Mesenchymal stem cell (in vitro differentiated cells and primary cell): ENCODE results near the gene RMC1.

Experiments
- DNase-seq: peaks from one replicate; pipeline ENCODE4 v3.0.0-alpha.2; 2013
- H2AFZ ChIP-seq: one replicate; pipeline ENCODE4 v1.6.1; 2013; ENCODE audit warnings: low read depth, mild to moderate bottlenecking, control low read depth, inconsistent platforms, low read length, moderate library complexity
- H2AK5ac ChIP-seq: 2 replicates; pipeline ENCODE4 v1.6.1; 2013; ENCODE audit warnings: low read length, moderate library complexity, mild to moderate bottlenecking, inconsistent platforms; ENCODE audit not compliant: severe bottlenecking
- H2BK120ac ChIP-seq: one replicate; pipeline ENCODE4 v1.6.1; 2013; ENCODE audit warnings: low read depth, mild to moderate bottlenecking, inconsistent platforms, low read length, moderate library complexity
- H2BK12ac ChIP-seq, 2 experiments: one replicate each; pipeline ENCODE4 v1.6.1; 2013; ENCODE audit warnings: inconsistent platforms in 2 of 2, low read length in 2 of 2, mild to moderate bottlenecking in 2 of 2, moderate library complexity in 2 of 2, control low read depth in 1 of 2
- H2BK15ac ChIP-seq: one replicate; pipeline ENCODE4 v1.6.1; 2013; ENCODE audit warnings: mild to moderate bottlenecking, low read depth, inconsistent platforms; ENCODE audit not compliant: poor library complexity, severe bottlenecking
- H2BK5ac ChIP-seq: 2 replicates; pipeline ENCODE4 v1.6.1; 2013; ENCODE audit warnings: low read depth, mild to moderate bottlenecking, low read length, control low read depth, inconsistent platforms; ENCODE audit not compliant: poor library complexity, severe bottlenecking
- H3K14ac ChIP-seq, 2 experiments: one replicate each; pipeline ENCODE4 v1.6.1; 2013; ENCODE audit warnings: inconsistent platforms in 2 of 2, low read length in 2 of 2, control low read depth in 1 of 2, mild to moderate bottlenecking in 1 of 2, moderate library complexity in 1 of 2
- H3K18ac ChIP-seq, 2 experiments: one replicate each; pipeline ENCODE4 v1.6.1; 2013; ENCODE audit warnings: inconsistent platforms in 2 of 2, low read length in 2 of 2, control low read depth in 1 of 2, low read depth in 1 of 2, mild to moderate bottlenecking in 1 of 2
- H3K23ac ChIP-seq, 2 experiments: one replicate each; pipeline ENCODE4 v1.6.1; 2013; ENCODE audit warnings: inconsistent platforms in 2 of 2, low read length in 2 of 2, mild to moderate bottlenecking in 2 of 2, moderate library complexity in 2 of 2, control low read depth in 1 of 2
- H3K27ac ChIP-seq: 2 replicates; pipeline ENCODE4 v1.5.1; 2013; ENCODE audit warnings: mild to moderate bottlenecking, moderate library complexity, low read length, control low read depth, inconsistent platforms; ENCODE audit not compliant: poor library complexity, severe bottlenecking
- H3K27me3 ChIP-seq, 2 experiments: 2 replicates each; pipeline versions ENCODE4 v1.6.1 to v1.7.0; 2013; ENCODE audit warnings: low read length in 2 of 2, mild to moderate bottlenecking in 2 of 2, moderate library complexity in 2 of 2, control low read depth in 1 of 2, inconsistent platforms in 1 of 2; ENCODE audit not compliant: control insufficient read depth in 1 of 2, insufficient read depth in 1 of 2
- H3K36me3 ChIP-seq, 2 experiments: 2 replicates each; pipeline versions ENCODE4 v1.6.1 to v1.7.0; 2013; ENCODE audit warnings: low read length in 2 of 2, control low read depth in 1 of 2, inconsistent platforms in 1 of 2, low read depth in 1 of 2, mild to moderate bottlenecking in 1 of 2; ENCODE audit not compliant: insufficient read depth in 2 of 2, control insufficient read depth in 1 of 2
- H3K4ac ChIP-seq, 2 experiments: one replicate each; pipeline ENCODE4 v1.6.1; 2013; ENCODE audit warnings: inconsistent platforms in 2 of 2, low read length in 2 of 2, mild to moderate bottlenecking in 2 of 2, moderate library complexity in 2 of 2, control low read depth in 1 of 2, low read depth in 1 of 2
- H3K4me1 ChIP-seq: 2 replicates; pipeline ENCODE4 v1.6.1; 2013; ENCODE audit warnings: low read depth, low read length, control low read depth; ENCODE audit not compliant: control insufficient read depth, insufficient read depth
- H3K4me2 ChIP-seq: 2 replicates; pipeline ENCODE4 v1.6.1; 2013; ENCODE audit warnings: low read length, mild to moderate bottlenecking, inconsistent platforms; ENCODE audit not compliant: poor library complexity, severe bottlenecking
- H3K4me3 ChIP-seq, 2 experiments: 2 replicates each; pipeline versions ENCODE4 v1.5.1 to v1.7.0; 2013; ENCODE audit warnings: low read length in 2 of 2, mild to moderate bottlenecking in 2 of 2, control low read depth in 1 of 2, low read depth in 1 of 2; ENCODE audit not compliant: insufficient read depth in 1 of 2
- H3K79me1 ChIP-seq: replicated peaks from 2 replicates; pipeline ENCODE4 v1.6.1; 2013; ENCODE audit warnings: mild to moderate bottlenecking, control low read depth, low read length, inconsistent platforms; ENCODE audit not compliant: poor library complexity, severe bottlenecking
- H3K9ac ChIP-seq: 2 replicates; pipeline ENCODE4 v1.7.0; 2013; ENCODE audit warnings: mild to moderate bottlenecking, low read length, moderate library complexity
- H3K9me3 ChIP-seq: 2 replicates; pipeline ENCODE4 v1.7.0; 2013; ENCODE audit warnings: mild to moderate bottlenecking, low read length; ENCODE audit not compliant: control insufficient read depth
- H4K8ac ChIP-seq: one replicate; pipeline ENCODE4 v1.6.1; 2013; ENCODE audit warnings: inconsistent platforms, mild to moderate bottlenecking, low read length, moderate library complexity
- H4K91ac ChIP-seq: one replicate; pipeline ENCODE4 v1.6.1; 2013; ENCODE audit warnings: mild to moderate bottlenecking, low read length, inconsistent platforms
- WGBS: methylation state at CpG from one replicate; pipeline ENCODE4 v1.1.7; 2013; ENCODE audit warnings: mixed read lengths; 5-methylcytosine and 5-hydroxymethylcytosine counted together

RMC1 gene

DNA sequence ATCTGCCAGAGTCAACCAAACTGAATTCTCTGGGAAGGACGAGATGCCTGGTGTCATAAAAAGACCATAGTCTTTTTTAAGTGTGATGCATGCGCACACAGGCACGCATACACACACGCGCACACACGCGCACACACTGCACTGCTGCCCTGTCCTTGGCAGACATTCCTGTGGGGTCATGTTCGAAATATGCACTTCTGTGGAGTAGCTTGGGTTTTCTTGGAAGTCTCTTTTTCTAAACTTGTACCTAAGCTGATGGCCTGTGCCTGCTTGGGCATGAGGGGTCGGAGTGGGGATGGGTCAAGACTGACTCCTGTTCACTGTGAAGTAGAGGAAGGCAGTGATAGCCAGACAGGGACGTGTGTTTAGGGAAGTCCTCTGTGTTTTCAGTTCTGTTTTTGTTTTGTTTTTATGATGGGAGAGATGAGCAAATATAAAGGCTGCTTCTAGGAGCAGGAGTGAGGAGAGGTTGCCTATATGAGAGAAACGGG, 4.0 kb upstream of the RMC1 start:
- H3K18ac ChIP-seq, result peak overlapping the region in 1 of 2 experiments; percentile 4
- no peak overlapping the region for H4K8ac ChIP-seq
- H3K9ac ChIP-seq, result no peak overlapping the region
- no peak overlapping the region for H2BK12ac ChIP-seq
- no peak overlapping the region for H3K27ac ChIP-seq
- H2AK5ac ChIP-seq, result no peak overlapping the region
- H3K36me3 ChIP-seq, result no peaks in the 10 kb centered on the region
- peak; percentile 68 for DNase-seq
- WGBS, result 80% methylated on average over 11 of the region's 11 CpGs
- H3K9me3 ChIP-seq, result no peaks in the 10 kb centered on the region
- peaks cover 5% of the 10 kb centered on the region for H3K79me1 ChIP-seq
- H2BK15ac ChIP-seq, result no peak overlapping the region
- no peak overlapping the region for H3K4me3 ChIP-seq
- H2BK120ac ChIP-seq, result no peak overlapping the region
- peaks cover 1% of the 10 kb centered on the region for H3K4me1 ChIP-seq
- H2BK5ac ChIP-seq, result no peak overlapping the region
- peak overlapping the region in 1 of 2 experiments; percentile 17 for H3K4ac ChIP-seq
- no peak overlapping the region for H2AFZ ChIP-seq
- H4K91ac ChIP-seq, result no peak overlapping the region
- H3K14ac ChIP-seq, result peak overlapping the region in 1 of 2 experiments; percentile 30
- H3K4me2 ChIP-seq, result no peak overlapping the region
- H3K27me3 ChIP-seq, result no peaks in the 10 kb centered on the region
- H3K23ac ChIP-seq, result peak overlapping the region in 1 of 2 experiments; percentile 32

DNA sequence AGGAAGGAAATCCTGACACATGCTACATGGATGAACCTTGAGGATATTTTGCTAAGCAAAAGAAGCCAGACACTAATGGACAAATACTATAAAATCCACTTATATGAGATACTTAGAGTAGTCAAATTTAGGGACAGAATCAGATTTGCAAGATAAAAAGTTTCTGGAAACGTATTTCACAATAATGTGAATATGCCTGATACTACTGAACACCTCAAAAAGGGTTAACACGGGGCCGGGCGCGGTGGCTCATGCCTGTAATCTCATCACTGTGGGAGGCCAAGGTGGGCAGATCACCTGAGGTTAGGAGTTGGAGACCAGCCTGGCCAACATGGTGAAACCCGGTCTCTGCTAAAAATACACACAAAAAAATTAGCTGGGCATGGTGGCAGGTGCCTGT, 1.7 kb upstream of the RMC1 start:
- Histone ChIP-seq H3K79me1 (peaks cover 17% of the 10 kb centered on the region), H3K4me2 (no peak overlapping the region), H3K36me3 (peaks cover 0 to 11% of the 10 kb centered on the region in 2 experiments), H4K91ac (no peak overlapping the region), H3K9me3 (no peaks in the 10 kb centered on the region), H3K4ac (no peak overlapping the region), H2AFZ (no peak overlapping the region), H3K14ac (no peak overlapping the region), H3K18ac (no peak overlapping the region), H3K27me3 (no peaks in the 10 kb centered on the region), H2BK120ac (no peak overlapping the region), H3K4me1 (peaks cover 3% of the 10 kb centered on the region), H2BK15ac (no peak overlapping the region), H4K8ac (no peak overlapping the region), H3K27ac (no peak overlapping the region), H2BK12ac (no peak overlapping the region), H2AK5ac (no peak overlapping the region), H3K23ac (no peak overlapping the region), H2BK5ac (no peak overlapping the region), H3K9ac (no peak overlapping the region), H3K4me3 (no peak overlapping the region)
- no peak for DNase-seq
- 90% methylated on average over 6 of the region's 6 CpGs for WGBS

DNA sequence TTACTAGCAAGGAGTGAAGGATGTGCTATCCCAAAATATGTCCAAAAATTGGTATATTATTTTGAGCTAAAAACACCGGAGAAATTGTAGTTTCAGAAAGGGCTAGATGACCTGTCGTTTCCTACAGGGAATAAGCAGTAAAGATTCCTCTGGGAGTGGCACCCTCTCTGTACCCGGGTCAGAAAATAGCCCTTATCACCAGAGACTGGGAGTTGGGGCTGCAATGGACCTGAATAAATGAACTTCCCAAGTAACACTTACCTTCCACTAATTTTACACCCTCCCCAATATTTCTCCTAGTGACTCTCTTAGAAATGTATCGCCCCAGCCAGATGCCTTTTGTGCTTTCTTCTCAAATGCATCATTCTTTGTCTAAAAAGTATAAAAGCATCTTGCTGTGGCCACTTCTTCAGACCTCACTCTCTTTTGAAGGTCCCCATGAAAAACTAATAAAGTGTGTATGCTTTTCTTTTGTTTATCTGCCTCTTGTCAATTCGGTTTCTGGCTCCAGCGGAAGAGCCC, 734 bp upstream of the RMC1 start:
- Histone ChIP-seq H3K9me3 (no peaks in the 10 kb centered on the region), H3K9ac (peak overlapping the region; percentile 93), H2BK5ac (peak overlapping the region; percentile 59), H2AK5ac (no peak overlapping the region), H3K4me1 (peaks cover 3% of the 10 kb centered on the region), H3K18ac (peak overlapping the region; percentile 52 to 95), H3K27me3 (no peaks in the 10 kb centered on the region), H3K79me1 (peaks cover 20% of the 10 kb centered on the region), H3K23ac (no peak overlapping the region), H4K8ac (peak overlapping the region; percentile 89), H4K91ac (peak overlapping the region; percentile 2), H2BK120ac (no peak overlapping the region), H3K4me3 (peak overlapping the region; percentile 75 to 89), H2BK15ac (no peak overlapping the region), H3K36me3 (peaks cover 0 to 20% of the 10 kb centered on the region in 2 experiments), H3K4ac (peak overlapping the region in 1 of 2 experiments; percentile 76), H3K27ac (peak overlapping the region; percentile 20), H2BK12ac (no peak overlapping the region), H3K14ac (no peak overlapping the region), H2AFZ (peak overlapping the region; percentile 85), H3K4me2 (peak overlapping the region; percentile 90)
- WGBS, result 36% methylated on average over 6 of the region's 6 CpGs
- DNase-seq, result no peak

GRCh38 chr18:23503963-23504344, 643 bp downstream of the RMC1 start:
- peak overlapping the region; percentile 82 for H3K4me2 ChIP-seq
- H3K79me1 ChIP-seq, result peaks cover 30% of the 10 kb centered on the region
- H3K23ac ChIP-seq, result peak overlapping the region in 1 of 2 experiments; percentile 6
- peaks cover 2% of the 10 kb centered on the region for H3K4me1 ChIP-seq
- peak overlapping the region; percentile 64 to 94 for H3K18ac ChIP-seq
- no peak overlapping the region for H2BK15ac ChIP-seq
- H3K4ac ChIP-seq, result peak overlapping the region; percentile 66 to 73
- 10% methylated on average over 21 of the region's 21 CpGs for WGBS
- H3K27me3 ChIP-seq, result no peaks in the 10 kb centered on the region
- no peak overlapping the region for H4K91ac ChIP-seq
- H3K36me3 ChIP-seq, result peaks cover 8 to 34% of the 10 kb centered on the region in 2 experiments
- no peaks in the 10 kb centered on the region for H3K9me3 ChIP-seq
- H2BK12ac ChIP-seq, result no peak overlapping the region
- H3K4me3 ChIP-seq, result peak overlapping the region; percentile 91 to 96
- H3K27ac ChIP-seq, result no peak overlapping the region
- peak overlapping the region; percentile 93 for H3K9ac ChIP-seq
- peak; percentile 30 for DNase-seq
- H4K8ac ChIP-seq, result peak overlapping the region; percentile 3
- H2BK5ac ChIP-seq, result no peak overlapping the region
- no peak overlapping the region for H2BK120ac ChIP-seq
- peak overlapping the region in 1 of 2 experiments; percentile 96 for H3K14ac ChIP-seq
- H2AFZ ChIP-seq, result peak overlapping the region; percentile 98
- no peak overlapping the region for H2AK5ac ChIP-seq
